Heart left ventricle (tissue), 16 donors: Measurements from ENCODE around the gene PPFIA3. TPM values are rescaled to one million over a fixed set of nuclear protein-coding genes. Genes with fewer than 3 reads are reported as not detected.
A peak's percentile ranks its signal among the peaks of the same experiment; 100 is the strongest.
"Not testable (repeated sequence)": the region's sequence is repeated elsewhere in the genome, so short reads cannot be mapped to it uniquely, and the experiment has no call there.

Experiments used
- ATAC-seq, 4 donors: fragments of 200-7000 bp; cut with Tn5 transposase; one replicate each; pipeline ENCODE4 v1.9.1; 2020 to 2022; ENCODE audit warnings: moderate library complexity in 4 of 4, mild to moderate bottlenecking in 3 of 4, moderate number of reproducible peaks in 1 of 4
- DNase-seq, 5 donors: peaks; one replicate each; pipeline ENCODE4 v3.0.0-alpha.2; 2020
- H3K27ac ChIP-seq, 12 donors: fragments of 200-600 bp; sonication (generic) in 4 of 12; one replicate each; pipeline versions ENCODE4 v1.5.0 to v1.8.0; 2016 to 2022; ENCODE audit warnings: mild to moderate bottlenecking in 2 of 12
- H3K27me3 ChIP-seq, 9 donors: fragments of 200-600 bp; sonication (generic) in 2 of 9; one replicate each; pipeline versions ENCODE4 v1.5.1 to v1.8.0; 2016 to 2022; ENCODE audit warnings: mild to moderate bottlenecking in 3 of 9
- H3K36me3 ChIP-seq, 9 donors: fragments of 200-600 bp; sonication (generic) in 2 of 9; one replicate each; pipeline versions ENCODE4 v1.5.0 to v1.8.0; 2018 to 2022; ENCODE audit warnings: mild to moderate bottlenecking in 2 of 9
- H3K4me1 ChIP-seq, 12 donors: fragments of 200-600 bp; sonication (generic) in 4 of 12; one replicate each; pipeline versions ENCODE4 v1.5.0 to v1.8.0; 2016 to 2022; ENCODE audit warnings: mild to moderate bottlenecking in 3 of 12
- H3K4me3 ChIP-seq, 12 donors: fragments of 200-600 bp; sonication (generic) in 4 of 12; one replicate each; pipeline versions ENCODE4 v1.5.0 to v1.8.0; 2017 to 2022; ENCODE audit warnings: mild to moderate bottlenecking in 9 of 12, moderate library complexity in 4 of 12
- H3K9me3 ChIP-seq, 12 donors: fragments of 200-600 bp; sonication (generic) in 4 of 12; one replicate each; pipeline versions ENCODE4 v1.5.0 to v1.8.0; 2016 to 2022; ENCODE audit warnings: mild to moderate bottlenecking in 1 of 12
- CTCF ChIP-seq, 12 donors: fragments of 200-600 bp; sonication (generic) in 4 of 12; IDR thresholded peaks; one replicate each; pipeline versions ENCODE4 v1.5.0 to v1.8.0; 2018 to 2022; ENCODE audit warnings: antibody characterized with exemption in 12 of 12, mild to moderate bottlenecking in 5 of 12
- POLR2A ChIP-seq, 2 donors: fragments of 450-650 bp; IDR thresholded peaks; one replicate each; pipeline ENCODE4 v1.6.1; 2017; ENCODE audit warnings: antibody characterized with exemption in 2 of 2, mild to moderate bottlenecking in 2 of 2, moderate library complexity in 2 of 2
- WGBS, 4 donors: extraction: QIAGEN DNeasy Blood & Tissue Kit in 2 of 4; methylation state at CpG; one replicate each; pipeline versions ENCODE4 v1.1.5 to v1.1.7; 2013 to 2018; 5-methylcytosine and 5-hydroxymethylcytosine counted together
- intact Hi-C, 10 donors: fragments of 100-400 bp; cut with DNase I; formaldehyde crosslinking; loops; one replicate each; pipeline versions ENCODE4 v1.11.1 to v1.14.2; 2022
- polyA plus RNA-seq, 2 donors: library from polyadenylated mRNA; stranded (reverse); fragments of 200-250 nt; gene quantifications; one replicate each; pipeline ENCODE4 v1.2.3, GENCODE V29; 2013
- total RNA-seq, 9 donors: library from RNA; depleted of rRNA in 2 of 9; stranded (reverse); fragments of >200 nt in 2 of 9; fragmentation: NEBNext Ultra II Directional in 3 of 9; extraction: Animal tissue kit (Norgen Biotek cat#: 25700) in 3 of 9; gene quantifications; one replicate each; pipeline versions ENCODE4 v1.1.0 to v1.2.4, GENCODE V29; 2016 to 2023
- donor health status: ischemic (EF 13 %, LVEDD 7.1; RV severe dilation, severe dysfunction).
- donor health status: healthy with polysubstance abuse.
- donor health status: DM: no; HTN: yes; CAD: no.
- donor health status: DM: no; HTN: no; CAD: no.
- donor health status: ischemic (EF 25% LVEDD 6.9; RV normal size, moderate dysfunction).
- donor health status: ischemic (EF 25% LVEDD 5.7; RV mildly dilated, moderate dysfunction).
- donor health status: healthy.
- donor health status: DM: yes; HTN: yes; CAD: no.
- donor health status: ischemic (EF 35%, LVEDD 5.7; RV mildly dilated, moderate dysfunction).
- donor health status: nonischemic (EF 11% LVEDD 7.7; RV severe dilation, severe dysfunction).
- donor health status: DM: yes; HTN: yes; CAD: no.
- donor health status: PGD.
- donor health status: ischemic (EF 29% LVEDD 5.4; RV normal size, mild dysfunction).
- donor health status: nonischemic (EF 23%, LVEDD 6.1; RV moderate dilation, normal function).

PPFIA3 gene
- total and polyA plus RNA-seq, 11 donors, result 2.7 to 12.8 (median 5.1) TPM

- DNase-seq (peak; percentile 79 to 87 (median 81)), ATAC-seq (peak in 3 of 4 donors; percentile 8 to 18 (median 12))
- Histone ChIP-seq H3K4me1 (peaks cover 0 to 46% (median 29%) of the 10 kb centered on the region in 12 donors), H3K27me3 (peaks cover 0 to 18% (median 0%) of the 10 kb centered on the region in 9 donors), H3K27ac (peak overlapping the region in 1 of 12 donors; percentile 28), H3K4me3 (peak overlapping the region in 9 of 12 donors; percentile 8 to 50 (median 34)), H3K36me3 (no peaks in the 10 kb centered on the region), H3K9me3 (no peaks in the 10 kb centered on the region)
- TF ChIP-seq CTCF (IDR thresholded peaks at IDR 0.05) (peak; percentile 87 to 95 (median 91)), POLR2A (IDR thresholded peaks at IDR 0.05) (no peak)
- intact Hi-C loops, result loop anchor here (1.0 to 5.0 kb wide), 7 partner anchors 33 to 153 kb away; partner anchors contain the start of genes LIN7B (in 4 of the 10), GYS1 (in 1 of the 10) and RUVBL2 (in 1 of the 10)
- 8 to 15% (median 11%) methylated on average over 27 to 30 of the region's 30 CpGs for WGBS, 4 donors
These were observed 26.4 kb downstream of the PPFIA3 start for GRCh38 chr19:49145573-49146407.

- ATAC-seq, H3K9me3 ChIP-seq, H3K36me3 ChIP-seq, DNase-seq: not testable (repeated sequence)
- 44 to 47% (median 46%) methylated on average over 5 to 7 of the region's 7 CpGs for WGBS, 4 donors
- intact Hi-C loops, result loop anchor here in 8 of 10 donors (5.0 kb wide), 4 partner anchors 34 to 154 kb away; partner anchors contain the start of genes LIN7B (in 4 of the 8), GYS1 (in 1 of the 8) and RUVBL2 (in 1 of the 8)
- Histone ChIP-seq H3K27me3 (peaks cover 0 to 21% (median 0%) of the 10 kb centered on the region in 9 donors), H3K4me1 (peaks cover 0 to 52% (median 35%) of the 10 kb centered on the region in 12 donors), H3K4me3 (peak overlapping the region in 4 of 12 donors; percentile 29 to 50 (median 41)), H3K27ac (peak overlapping the region in 1 of 12 donors; percentile 28)
These were observed 27.0 kb downstream of the PPFIA3 start for GRCh38 chr19:49146408-49146770.

GRCh38 chr19:49148044-49148682, 28.8 kb downstream of the PPFIA3 start:
- intact Hi-C loops, result loop anchor here (2.0 to 5.0 kb wide), 5 partner anchors 29 to 156 kb away; partner anchors contain the start of genes LIN7B (in 4 of the 10), C19orf73 (in 2 of the 10), PPFIA3 (in 2 of the 10) and GYS1 (in 1 of the 10)
- WGBS, 4 donors, result 58 to 73% (median 59%) methylated on average over 11 of the region's 11 CpGs
- peak in 1 of 2 donors; percentile 21 for TF ChIP-seq POLR2A (IDR thresholded peaks at IDR 0.05)
- TF ChIP-seq CTCF (IDR thresholded peaks at IDR 0.05), result no peak
- Histone ChIP-seq H3K36me3 (no peaks in the 10 kb centered on the region), H3K27me3 (peaks cover 0 to 21% (median 0%) of the 10 kb centered on the region in 9 donors), H3K4me1 (peaks cover 0 to 56% (median 40%) of the 10 kb centered on the region in 12 donors), H3K9me3 (no peaks in the 10 kb centered on the region), H3K4me3 (peak overlapping the region in 11 of 12 donors; percentile 50 to 92 (median 74)), H3K27ac (peak overlapping the region; percentile 70 to 100 (median 86))
- ATAC-seq (peak in 2 of 4 donors; percentile 2 to 23), DNase-seq (peak; percentile 47 to 70 (median 67))

- Histone ChIP-seq H3K9me3 (no peaks in the 10 kb centered on the region), H3K4me3 (peak overlapping the region; percentile 50 to 92 (median 74)), H3K4me1 (peaks cover 0 to 53% (median 39%) of the 10 kb centered on the region in 12 donors), H3K27ac (peak overlapping the region; percentile 70 to 100 (median 86)), H3K27me3 (peaks cover 0 to 21% (median 0%) of the 10 kb centered on the region in 9 donors), H3K36me3 (no peaks in the 10 kb centered on the region)
- TF ChIP-seq CTCF (IDR thresholded peaks at IDR 0.05) (peak in 1 of 12 donors; percentile 2), POLR2A (IDR thresholded peaks at IDR 0.05) (peak; percentile 7 to 85)
- ATAC-seq, result peak; percentile 74 to 86 (median 78)
- intact Hi-C loops, result loop anchor here (2.0 to 5.0 kb wide), 5 partner anchors 30 to 157 kb away; partner anchors contain the start of genes LIN7B (in 4 of the 10), C19orf73 (in 2 of the 10), PPFIA3 (in 2 of the 10) and GYS1 (in 1 of the 10)
- WGBS, 4 donors, result 3 to 4% (median 3%) methylated on average over 38 to 49 of the region's 49 CpGs
- peak; percentile 97 to 99 (median 98) for DNase-seq
These were observed 29.7 kb downstream of the PPFIA3 start for GRCh38 chr19:49148784-49149651.
